H1 (cell line): ENCODE measurements around the gene BBS1. TPM values are rescaled to one million over a fixed set of nuclear protein-coding genes. Genes with fewer than 3 reads are reported as not detected.

Experiments
- ATF2 ChIP-seq: IDR thresholded peaks from 2 replicates; pipeline ENCODE4 v1.6.1; 2012; ENCODE audit warnings: low read length, inconsistent platforms
- CTBP2 ChIP-seq: IDR thresholded peaks from 2 replicates; pipeline ENCODE4 v1.7.0; 2011; ENCODE audit warnings: borderline replicate concordance, mild to moderate bottlenecking, moderate library complexity, mixed read lengths, low read length; ENCODE audit not compliant: insufficient read depth, insufficient read length
- GABPA ChIP-seq: IDR thresholded peaks from 2 replicates; pipeline ENCODE4 v1.6.1; 2011; ENCODE audit warnings: mild to moderate bottlenecking, low read length, moderate library complexity, borderline replicate concordance; ENCODE audit not compliant: insufficient read depth
- KDM4A ChIP-seq: IDR thresholded peaks from one replicate; pipeline ENCODE4 v1.7.1; 2012; ENCODE audit warnings: low read depth, mild to moderate bottlenecking, moderate library complexity, low read length, inconsistent platforms; ENCODE audit not compliant: severe bottlenecking
- MAX ChIP-seq: IDR thresholded peaks from 2 replicates; pipeline ENCODE4 v1.6.1; 2012; ENCODE audit warnings: inconsistent platforms
- NRF1 ChIP-seq: IDR thresholded peaks from 2 replicates; pipeline ENCODE4 v1.6.1; 2011; ENCODE audit warnings: mild to moderate bottlenecking, low read depth, low read length, improper control_type of control experiment
- PHF8 ChIP-seq: fragments of 200-600 bp; sonication (generic); conservative IDR thresholded peaks from 2 replicates; pipeline ENCODE4 v1.7.1; 2012; ENCODE audit warnings: low read depth, mild to moderate bottlenecking, inconsistent platforms, low read length, moderate library complexity
- polyA plus RNA-seq, 7 experiments: library from polyadenylated mRNA; depleted of rRNA in 3 of 7; stranded (reverse) in 5 of 7; unstranded in 2 of 7; fragments of >200 nt in 5 of 7; fragments of 200-250 nt in 2 of 7; gene quantifications; 1 replicate in 5 of 7; 2 replicates in 1 of 7; 4 replicates in 1 of 7; pipeline versions ENCODE4 v1.2.1 to v1.2.3, GENCODE V29; 2011 to 2013; ENCODE audit warnings: missing spikeins in 2 of 7, mixed read lengths in 2 of 7
- total RNA-seq: library from RNA; stranded (reverse); fragmentation: NEBNext Ultra II Directional; extraction: Animal tissue kit (Norgen Biotek cat#: 25700); gene quantifications from 2 replicates; pipeline ENCODE4 v1.2.1, GENCODE V29; 2021

BBS1 gene
- total and polyA plus RNA-seq, 2 of the 8 experiments (the other 6 are each of a cell fraction or from before 2014, with no cell fraction given), result 19.1 to 19.5 TPM

- TF ChIP-seq GABPA, result no peak
- no peak for TF ChIP-seq ATF2
- no peak for TF ChIP-seq KDM4A
- TF ChIP-seq PHF8, result no peak
- no peak for TF ChIP-seq CTBP2
- no peak for TF ChIP-seq NRF1
- no peak for TF ChIP-seq MAX
Observed at GRCh38 chr11:66477263-66478201, 32.9 kb upstream of the BBS1 start (continued).
